Suprapubic skin (tissue), 4 donors: ENCODE results near the gene PSMD11. TPM values are rescaled to one million over a fixed set of nuclear protein-coding genes. Genes with fewer than 3 reads are reported as not detected.

Experiments
- DNase-seq, 2 donors: peaks; one replicate each; pipeline ENCODE4 v3.0.0-alpha.2; 2019; ENCODE audit warnings: low spot score in 2 of 2
- H3K27ac ChIP-seq: fragments of 200-600 bp; sonication (generic); one replicate; pipeline ENCODE4 v1.5.1; 2019
- H3K27me3 ChIP-seq: fragments of 200-600 bp; sonication (generic); one replicate; pipeline ENCODE4 v1.5.1; 2019
- H3K36me3 ChIP-seq: fragments of 200-600 bp; sonication (generic); one replicate; pipeline ENCODE4 v1.5.1; 2019
- H3K4me1 ChIP-seq: fragments of 200-600 bp; sonication (generic); one replicate; pipeline ENCODE4 v1.5.1; 2019
- H3K4me3 ChIP-seq: fragments of 200-600 bp; sonication (generic); one replicate; pipeline ENCODE4 v1.5.1; 2019; ENCODE audit warnings: mild to moderate bottlenecking
- H3K9me3 ChIP-seq: fragments of 200-600 bp; sonication (generic); one replicate; pipeline ENCODE4 v1.5.1; 2019
- EP300 ChIP-seq: sonication (generic); formaldehyde crosslinking; IDR thresholded peaks from one replicate; pipeline ENCODE4 v1.6.1; 2017; ENCODE audit warnings: antibody characterized with exemption
- POLR2A ChIP-seq, 2 donors: fragments of 450-650 bp; IDR thresholded peaks; one replicate each; pipeline ENCODE4 v1.6.1; 2017; ENCODE audit warnings: antibody characterized with exemption in 2 of 2, mild to moderate bottlenecking in 2 of 2, moderate library complexity in 2 of 2
- POLR2AphosphoS5 ChIP-seq, 3 donors: sonication (generic); formaldehyde crosslinking; IDR thresholded peaks; one replicate each; pipeline ENCODE4 v1.6.1; 2017; ENCODE audit warnings: antibody characterized with exemption in 3 of 3
- WGBS: methylation state at CpG from one replicate; pipeline ENCODE4 v1.1.5; 2018; 5-methylcytosine and 5-hydroxymethylcytosine counted together
- total RNA-seq, 4 donors: library from RNA; depleted of rRNA; stranded (reverse); fragments of >200 nt; gene quantifications; one replicate each; pipeline ENCODE4 v1.1.0, GENCODE V29; 2016
- TF ChIP-seq, protein P1 (sequence below), 2 donors: fragments of 200-600 bp in 1 of 2; fragments of 450-650 bp in 1 of 2; sonication (generic) in 1 of 2; IDR thresholded peaks; one replicate each; pipeline ENCODE4 v1.5.1; 2016 to 2019; ENCODE audit warnings: antibody characterized with exemption in 2 of 2, mild to moderate bottlenecking in 1 of 2, moderate library complexity in 1 of 2

The PSMD11 gene
- total RNA-seq, 4 donors from 2014 or later = 52.3 to 59.9 (median 57.7) TPM

DNA sequence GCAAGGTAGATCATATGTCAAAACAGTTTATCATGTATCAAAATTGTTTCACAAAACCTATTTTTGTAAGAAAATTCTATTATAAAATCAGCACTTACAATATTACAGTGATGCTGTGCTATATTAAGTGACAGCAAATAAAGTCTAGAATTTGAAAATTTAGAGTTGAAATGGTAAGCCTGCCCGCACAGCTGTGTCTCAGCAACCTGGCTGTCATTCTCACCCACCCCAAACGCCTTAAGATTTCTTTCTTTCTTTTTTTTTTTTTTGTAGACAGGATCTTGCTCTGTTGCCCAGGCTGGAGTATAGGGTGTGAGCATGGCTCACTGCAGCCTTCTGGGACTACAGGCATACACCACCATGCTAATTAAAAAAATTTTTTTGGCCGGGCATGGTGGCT lies 69.3 kb downstream of the PSMD11 start:
- Histone ChIP-seq H3K9me3 (no peaks in the 10 kb centered on the region), H3K4me3 (no peak overlapping the region), H3K36me3 (no peaks in the 10 kb centered on the region), H3K27ac (no peak overlapping the region), H3K4me1 (no peaks in the 10 kb centered on the region), H3K27me3 (no peaks in the 10 kb centered on the region)
- TF ChIP-seq POLR2A (IDR thresholded peaks at IDR 0.05) (no peak), EP300 (no peak), POLR2AphosphoS5 (IDR thresholded peaks at IDR 0.05) (no peak)
- TF ChIP-seq, protein P1, sequence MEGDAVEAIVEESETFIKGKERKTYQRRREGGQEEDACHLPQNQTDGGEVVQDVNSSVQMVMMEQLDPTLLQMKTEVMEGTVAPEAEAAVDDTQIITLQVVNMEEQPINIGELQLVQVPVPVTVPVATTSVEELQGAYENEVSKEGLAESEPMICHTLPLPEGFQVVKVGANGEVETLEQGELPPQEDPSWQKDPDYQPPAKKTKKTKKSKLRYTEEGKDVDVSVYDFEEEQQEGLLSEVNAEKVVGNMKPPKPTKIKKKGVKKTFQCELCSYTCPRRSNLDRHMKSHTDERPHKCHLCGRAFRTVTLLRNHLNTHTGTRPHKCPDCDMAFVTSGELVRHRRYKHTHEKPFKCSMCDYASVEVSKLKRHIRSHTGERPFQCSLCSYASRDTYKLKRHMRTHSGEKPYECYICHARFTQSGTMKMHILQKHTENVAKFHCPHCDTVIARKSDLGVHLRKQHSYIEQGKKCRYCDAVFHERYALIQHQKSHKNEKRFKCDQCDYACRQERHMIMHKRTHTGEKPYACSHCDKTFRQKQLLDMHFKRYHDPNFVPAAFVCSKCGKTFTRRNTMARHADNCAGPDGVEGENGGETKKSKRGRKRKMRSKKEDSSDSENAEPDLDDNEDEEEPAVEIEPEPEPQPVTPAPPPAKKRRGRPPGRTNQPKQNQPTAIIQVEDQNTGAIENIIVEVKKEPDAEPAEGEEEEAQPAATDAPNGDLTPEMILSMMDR (IDR thresholded peaks at IDR 0.05) = no peak
- DNase-seq = peak in 1 of 2 donors; percentile 2
- WGBS = 89% methylated on average over 3 of the region's 3 CpGs

DNA sequence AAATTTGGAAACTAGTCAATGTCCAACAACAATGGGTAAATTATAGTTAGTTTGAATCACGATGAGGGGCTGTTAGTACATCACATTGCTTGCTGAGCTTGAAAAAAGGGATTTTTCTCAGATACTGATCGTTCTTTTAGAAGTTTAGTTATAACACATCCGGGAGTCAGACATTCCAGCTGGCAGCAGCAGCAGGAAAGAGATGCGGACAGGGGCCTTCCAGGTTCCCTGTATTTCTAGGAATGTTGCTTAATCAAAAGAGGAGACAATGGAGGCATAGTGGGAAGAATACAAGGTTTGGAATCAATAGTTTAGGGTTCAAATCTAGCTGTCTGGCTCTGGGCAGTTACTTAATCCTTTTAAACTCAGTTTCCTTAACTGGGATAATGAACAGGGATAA lies 70.3 kb downstream of the PSMD11 start:
- Histone ChIP-seq H3K4me3 (no peak overlapping the region), H3K27ac (no peak overlapping the region), H3K27me3 (no peaks in the 10 kb centered on the region), H3K36me3 (no peaks in the 10 kb centered on the region), H3K9me3 (no peaks in the 10 kb centered on the region), H3K4me1 (peaks cover 10% of the 10 kb centered on the region)
- TF ChIP-seq EP300 = no peak
- DNase-seq = peak in 1 of 2 donors; percentile 5
- 73% methylated on average over 4 of the region's 4 CpGs for WGBS

DNA sequence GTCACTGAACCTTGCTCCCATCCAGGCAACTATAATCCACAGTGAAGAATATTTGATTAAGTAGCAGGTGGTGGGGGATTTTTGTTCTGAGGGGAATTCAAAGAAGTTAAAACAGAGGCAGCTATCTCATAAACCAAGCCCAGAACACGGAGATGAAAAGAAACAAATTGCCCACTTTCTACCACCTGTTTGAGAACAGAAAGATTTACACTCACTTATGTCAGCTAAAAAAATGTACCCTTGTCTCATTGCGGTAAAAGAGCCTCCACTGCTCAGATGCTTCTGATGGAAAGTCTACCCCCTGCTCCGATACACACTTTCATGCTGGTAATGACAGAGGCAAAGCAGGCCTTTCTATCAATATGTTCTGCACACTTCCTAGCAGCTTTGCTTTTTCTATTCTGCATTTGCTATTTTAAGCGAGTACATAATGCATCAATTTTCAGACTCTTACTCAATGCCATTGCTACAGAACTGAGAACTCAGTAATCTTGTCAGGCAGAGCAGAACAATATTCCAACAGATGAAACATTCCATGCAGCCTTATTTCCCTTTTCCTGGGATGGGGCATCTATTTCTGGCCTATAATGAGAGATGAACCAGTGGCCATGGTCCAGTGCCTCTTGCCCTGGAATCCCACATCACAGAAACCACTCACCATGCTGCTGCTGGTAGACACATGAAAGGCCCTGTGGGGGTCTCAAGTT lies 71.5 kb downstream of the PSMD11 start:
- Histone ChIP-seq H3K4me3 (no peak overlapping the region), H3K36me3 (no peaks in the 10 kb centered on the region), H3K9me3 (no peaks in the 10 kb centered on the region), H3K4me1 (peaks cover 21% of the 10 kb centered on the region), H3K27ac (no peak overlapping the region), H3K27me3 (no peaks in the 10 kb centered on the region)
- WGBS = 89% methylated on average over 4 of the region's 4 CpGs
- peak in 1 of 2 donors; percentile 4 for DNase-seq
- TF ChIP-seq POLR2AphosphoS5 (IDR thresholded peaks at IDR 0.05) = no peak
- TF ChIP-seq EP300 = no peak
- TF ChIP-seq, protein P1 (IDR thresholded peaks at IDR 0.05) = no peak
- no peak for TF ChIP-seq POLR2A (IDR thresholded peaks at IDR 0.05)

DNA sequence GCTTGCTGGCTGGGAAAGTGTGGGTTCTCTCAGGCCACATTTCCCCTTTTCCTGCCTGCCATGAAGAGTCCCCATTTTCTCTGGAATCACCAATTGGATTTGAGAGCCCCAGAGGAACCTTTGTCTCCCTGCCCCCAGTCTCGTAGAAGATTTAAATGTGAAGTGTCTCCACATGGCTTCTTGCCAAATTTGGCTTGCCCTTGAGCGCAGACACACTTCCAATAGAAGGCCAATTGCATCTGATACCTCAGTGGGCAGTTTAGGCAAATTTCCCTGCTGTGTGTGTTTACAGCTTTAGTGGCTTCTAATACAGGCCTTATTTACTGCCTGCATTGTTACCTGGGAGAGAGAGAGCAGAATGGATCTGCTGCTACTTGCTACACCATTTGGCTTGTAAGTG lies 72.1 kb downstream of the PSMD11 start:
- H3K27me3 ChIP-seq = no peaks in the 10 kb centered on the region
- peak in 1 of 2 donors; percentile 24 for DNase-seq
- TF ChIP-seq POLR2AphosphoS5 (IDR thresholded peaks at IDR 0.05) = no peak
- TF ChIP-seq, protein P1 (IDR thresholded peaks at IDR 0.05) = no peak
- TF ChIP-seq EP300 = no peak
- H3K36me3 ChIP-seq = no peaks in the 10 kb centered on the region
- no peak overlapping the region for H3K4me3 ChIP-seq
- H3K27ac ChIP-seq = no peak overlapping the region
- 71% methylated on average over 2 of the region's 2 CpGs for WGBS
- peaks cover 22% of the 10 kb centered on the region for H3K4me1 ChIP-seq
- no peaks in the 10 kb centered on the region for H3K9me3 ChIP-seq

DNA sequence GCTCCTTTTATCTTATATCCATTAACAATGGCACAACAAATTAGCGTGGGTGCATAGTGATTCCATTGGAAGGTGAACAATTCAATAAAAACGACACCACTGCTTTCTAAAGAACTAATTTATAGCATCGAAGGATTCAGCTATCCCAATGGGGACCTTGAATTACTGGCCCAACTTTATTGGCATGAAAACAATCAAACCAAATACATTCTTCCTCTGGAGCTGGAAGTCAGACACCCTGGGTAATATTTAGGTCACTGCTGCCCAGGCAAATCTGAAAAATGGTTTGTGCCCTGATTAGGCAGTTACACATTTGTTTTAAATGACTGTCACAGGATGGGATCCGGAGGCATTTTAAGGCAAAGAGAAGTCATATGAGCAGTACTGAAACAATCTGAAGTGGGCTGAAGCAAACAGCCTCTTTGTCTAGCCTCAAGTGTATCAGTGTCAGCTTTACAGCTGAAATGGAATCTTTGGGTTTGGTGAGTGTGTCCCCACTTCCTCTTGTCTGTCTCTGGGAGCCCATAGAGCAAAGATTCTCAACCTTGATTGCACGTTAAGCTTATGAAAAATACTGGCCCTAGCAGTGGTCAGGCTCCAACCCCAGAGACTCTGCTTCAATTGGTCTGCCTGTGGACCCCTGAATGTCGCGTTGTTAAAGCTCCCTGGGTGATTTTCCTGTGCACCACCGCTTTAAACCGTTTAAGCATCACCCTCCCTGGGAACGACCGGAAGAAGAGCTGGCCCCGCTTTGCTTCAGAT lies 72.8 kb downstream of the PSMD11 start:
- peaks cover 22% of the 10 kb centered on the region for H3K4me1 ChIP-seq
- no peaks in the 10 kb centered on the region for H3K9me3 ChIP-seq
- peak in 1 of 2 donors; percentile 43 for DNase-seq
- H3K4me3 ChIP-seq = no peak overlapping the region
- no peaks in the 10 kb centered on the region for H3K27me3 ChIP-seq
- TF ChIP-seq POLR2A (IDR thresholded peaks at IDR 0.05) = no peak
- TF ChIP-seq, protein P1 (IDR thresholded peaks at IDR 0.05) = no peak
- TF ChIP-seq EP300 = no peak
- no peak for TF ChIP-seq POLR2AphosphoS5 (IDR thresholded peaks at IDR 0.05)
- H3K36me3 ChIP-seq = no peaks in the 10 kb centered on the region
- H3K27ac ChIP-seq = no peak overlapping the region
- WGBS = 80% methylated on average over 12 of the region's 12 CpGs
